Ishikawa (cell line): ENCODE data around the gene NSMCE1.

Experiments
- EGR1 ChIP-seq: IDR thresholded peaks from 2 replicates; pipeline ENCODE4 v1.6.1; 2012
- MAX ChIP-seq: IDR thresholded peaks from 2 replicates; pipeline ENCODE4 v1.6.1; 2012
- RAD21 ChIP-seq: IDR thresholded peaks from 2 replicates; pipeline ENCODE4 v1.6.1; 2012; ENCODE audit warnings: low read depth
- REST ChIP-seq: IDR thresholded peaks from 2 replicates; pipeline ENCODE4 v1.6.1; 2012; ENCODE audit warnings: low read depth, mild to moderate bottlenecking
- TCF12 ChIP-seq: IDR thresholded peaks from 2 replicates; pipeline ENCODE4 v1.6.1; 2012; ENCODE audit warnings: low read depth
- YY1 ChIP-seq: IDR thresholded peaks from 2 replicates; pipeline ENCODE4 v1.6.1; 2012; ENCODE audit warnings: low read depth

GRCh38 chr16:27253526-27253930 is 15.0 kb downstream of the NSMCE1 start:
- TF ChIP-seq TCF12: no peak
- TF ChIP-seq YY1: no peak
- TF ChIP-seq MAX: no peak
- TF ChIP-seq RAD21: no peak
- no peak for TF ChIP-seq REST
- no peak for TF ChIP-seq EGR1
